H9 (cell line): Measurements from ENCODE around the gene ALKBH8. TPM values are rescaled to one million over a fixed set of nuclear protein-coding genes. Genes with fewer than 3 reads are reported as not detected.

Experiments used
- DNase-seq: peaks from one replicate; pipeline ENCODE4 v3.0.0-alpha.2; 2017
- H2AFZ ChIP-seq: one replicate; pipeline ENCODE4 v1.6.1; 2013; ENCODE audit warnings: mild to moderate bottlenecking, low read length, control low read depth, moderate library complexity
- H2AK5ac ChIP-seq: 2 replicates; pipeline ENCODE4 v1.6.1; 2013; ENCODE audit warnings: low read length, control low read depth, mixed read lengths; ENCODE audit not compliant: insufficient read length
- H2BK120ac ChIP-seq: one replicate; pipeline ENCODE4 v1.6.1; 2013; ENCODE audit warnings: low read depth, mild to moderate bottlenecking, low read length, control low read depth, inconsistent platforms; ENCODE audit not compliant: poor library complexity, severe bottlenecking
- H2BK12ac ChIP-seq: 2 replicates; pipeline ENCODE4 v1.6.1; 2013; ENCODE audit warnings: low read length, control low read depth, mixed read lengths, low read depth; ENCODE audit not compliant: insufficient read length
- H2BK15ac ChIP-seq: 2 replicates; pipeline ENCODE4 v1.6.1; 2013; ENCODE audit warnings: low read depth, low read length, control low read depth
- H2BK20ac ChIP-seq: one replicate; pipeline ENCODE4 v1.6.1; 2013; ENCODE audit warnings: low read depth, mild to moderate bottlenecking, low read length, control low read depth, inconsistent platforms; ENCODE audit not compliant: poor library complexity, severe bottlenecking
- H2BK5ac ChIP-seq: 2 replicates; pipeline ENCODE4 v1.6.1; 2013; ENCODE audit warnings: low read length, control low read depth, mixed read lengths; ENCODE audit not compliant: insufficient read length
- H3K14ac ChIP-seq: 2 replicates; pipeline ENCODE4 v1.6.1; 2013; ENCODE audit warnings: low read length, control low read depth; ENCODE audit not compliant: insufficient read depth
- H3K18ac ChIP-seq: 2 replicates; pipeline ENCODE4 v1.6.1; 2013; ENCODE audit warnings: low read depth, mild to moderate bottlenecking, mixed read lengths, low read length, control low read depth; ENCODE audit not compliant: insufficient read length
- H3K23ac ChIP-seq: 2 replicates; pipeline ENCODE4 v1.6.1; 2013; ENCODE audit warnings: low read length, control low read depth, mixed read lengths, low read depth; ENCODE audit not compliant: insufficient read length
- H3K23me2 ChIP-seq: 2 replicates; pipeline ENCODE4 v1.6.1; 2013; ENCODE audit warnings: low read depth, mild to moderate bottlenecking, mixed read lengths, low read length, control low read depth; ENCODE audit not compliant: insufficient read length, poor library complexity, severe bottlenecking
- H3K27ac ChIP-seq: 2 replicates; pipeline ENCODE4 v1.5.1; 2013; ENCODE audit warnings: low read length, control low read depth, mixed read lengths, low read depth; ENCODE audit not compliant: insufficient read length
- H3K27me3 ChIP-seq: 2 replicates; pipeline ENCODE4 v1.6.1; 2013; ENCODE audit warnings: low read length, control low read depth, inconsistent platforms; ENCODE audit not compliant: insufficient read depth
- H3K4ac ChIP-seq: 2 replicates; pipeline ENCODE4 v1.6.1; 2013; ENCODE audit warnings: low read depth, mild to moderate bottlenecking, control low read depth, inconsistent platforms, low read length, moderate library complexity
- H3K4me1 ChIP-seq: 2 replicates; pipeline ENCODE4 v1.6.1; 2013; ENCODE audit warnings: low read length, control low read depth, inconsistent platforms; ENCODE audit not compliant: insufficient read depth
- H3K4me2 ChIP-seq: 2 replicates; pipeline ENCODE4 v1.6.1; 2013; ENCODE audit warnings: low read length, control low read depth, mixed read lengths; ENCODE audit not compliant: insufficient read length, insufficient read depth
- H3K56ac ChIP-seq: 2 replicates; pipeline ENCODE4 v1.6.1; 2013; ENCODE audit warnings: low read depth, mild to moderate bottlenecking, mixed read lengths, low read length, control low read depth; ENCODE audit not compliant: insufficient read length
- H3K79me1 ChIP-seq: 2 replicates; pipeline ENCODE4 v1.6.1; 2013; ENCODE audit warnings: low read depth, mild to moderate bottlenecking, moderate library complexity, low read length, control low read depth, inconsistent platforms; ENCODE audit not compliant: insufficient read depth, poor library complexity, severe bottlenecking
- H3K79me2 ChIP-seq: 2 replicates; pipeline ENCODE4 v1.6.1; 2013; ENCODE audit warnings: low read length, control low read depth, inconsistent platforms; ENCODE audit not compliant: insufficient read depth
- H3K9ac ChIP-seq: 2 replicates; pipeline ENCODE4 v1.6.1; 2013; ENCODE audit warnings: low read length, control low read depth, mixed read lengths; ENCODE audit not compliant: insufficient read length; ENCODE audit errors: extremely low read depth
- H3K9me3 ChIP-seq: one replicate; pipeline ENCODE4 v1.6.1; 2013; ENCODE audit warnings: low read depth, low read length, inconsistent platforms; ENCODE audit not compliant: control insufficient read depth
- H3T11ph ChIP-seq: one replicate; pipeline ENCODE4 v1.6.1; 2013; ENCODE audit warnings: mild to moderate bottlenecking, low read length, control low read depth, inconsistent platforms
- H4K20me1 ChIP-seq: one replicate; pipeline ENCODE4 v1.6.1; 2013; ENCODE audit not compliant: control insufficient read depth, insufficient read length, insufficient read depth
- H4K5ac ChIP-seq: 2 replicates; pipeline ENCODE4 v1.6.1; 2013; ENCODE audit warnings: low read depth, mild to moderate bottlenecking, mixed read lengths, low read length, control low read depth; ENCODE audit not compliant: insufficient read length
- H4K8ac ChIP-seq: replicated peaks from 2 replicates; pipeline ENCODE4 v1.6.1; 2013; ENCODE audit warnings: low read length, control low read depth, mixed read lengths, low read depth; ENCODE audit not compliant: insufficient read length
- H4K91ac ChIP-seq: 2 replicates; pipeline ENCODE4 v1.6.1; 2013; ENCODE audit warnings: low read depth, mild to moderate bottlenecking, moderate library complexity, mixed read lengths, low read length, control low read depth; ENCODE audit not compliant: insufficient read length
- H3K27ac Mint-ChIP-seq, 3 experiments: 2 replicates in 2 of 3; 3 replicates in 1 of 3; pipeline ENCODE4 v1.8.0; 2020 to 2021; ENCODE audit warnings: mixed read lengths in 3 of 3, mild to moderate bottlenecking in 1 of 3, moderate library complexity in 1 of 3
- H3K27me3 Mint-ChIP-seq: 2 replicates; pipeline ENCODE4 v1.8.0; 2021; ENCODE audit warnings: low read depth, mild to moderate bottlenecking, moderate library complexity, mixed read lengths
- H3K36me3 Mint-ChIP-seq, 3 experiments: 2 replicates in 2 of 3; 3 replicates in 1 of 3; pipeline ENCODE4 v1.8.0; 2020 to 2021; ENCODE audit warnings: low read depth in 3 of 3, mixed read lengths in 3 of 3; ENCODE audit not compliant: insufficient read depth in 1 of 3
- H3K4me1 Mint-ChIP-seq, 2 experiments: 2 replicates each; pipeline ENCODE4 v1.8.0; 2020; ENCODE audit warnings: mixed read lengths in 2 of 2
- H3K4me3 Mint-ChIP-seq, 2 experiments: 2 replicates in 1 of 2; 3 replicates in 1 of 2; pipeline ENCODE4 v1.8.0; 2020 to 2021; ENCODE audit warnings: mild to moderate bottlenecking in 2 of 2, mixed read lengths in 2 of 2, moderate library complexity in 1 of 2
- H3K9me3 Mint-ChIP-seq, 2 experiments: 2 replicates in 1 of 2; 3 replicates in 1 of 2; pipeline ENCODE4 v1.8.0; 2020; ENCODE audit warnings: mild to moderate bottlenecking in 2 of 2, mixed read lengths in 2 of 2, moderate library complexity in 1 of 2
- total RNA-seq: library from RNA; stranded (reverse); gene quantifications from 2 replicates; pipeline ENCODE4 v1.2.1, GENCODE V29; 2021
- TF ChIP-seq, protein P1 (sequence below): fragments of 200-600 bp; sonication (generic); conservative IDR thresholded peaks from 3 replicates; pipeline ENCODE4 v1.8.0; 2021; ENCODE audit warnings: antibody characterized with exemption, mild to moderate bottlenecking

The ALKBH8 gene
- total RNA-seq, 1 experiment from 2014 or later, result 12.7 TPM

DNA sequence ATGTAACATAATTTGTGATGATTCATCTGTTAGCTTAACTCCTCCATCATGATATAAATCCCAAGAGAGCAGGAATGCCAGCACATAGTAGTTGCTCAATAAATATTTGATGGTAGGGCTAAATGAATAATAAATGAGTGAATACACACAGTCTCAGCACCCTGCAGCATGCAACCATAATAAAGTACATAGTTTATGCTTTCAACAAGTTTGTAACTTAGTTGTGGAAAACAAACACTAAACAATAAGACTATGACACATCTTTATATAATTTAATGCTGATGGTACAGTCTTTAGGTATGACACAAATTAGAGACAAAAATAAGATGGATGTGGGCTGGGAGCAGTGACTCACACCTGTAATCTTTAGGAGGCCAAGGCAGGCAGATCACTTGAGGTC lies 3.8 kb downstream of the ALKBH8 start:
- no peak overlapping the region for H2BK5ac ChIP-seq
- no peak overlapping the region for H2BK15ac ChIP-seq
- H3K4ac ChIP-seq, result no peak overlapping the region
- peaks cover 0 to 10% (median 0%) of the 10 kb centered on the region in 3 experiments; a peak in 4 of 7 replicates for H3K36me3 Mint-ChIP-seq
- no peak overlapping the region for H4K8ac ChIP-seq
- no peak overlapping the region for H4K91ac ChIP-seq
- H3K4me1 Mint-ChIP-seq, result peaks cover 16 to 17% of the 10 kb centered on the region in 2 experiments
- no peak overlapping the region for H2AFZ ChIP-seq
- no peaks in the 10 kb centered on the region; the same call in 1 of the 2 replicates for H3K27me3 Mint-ChIP-seq
- H3K27me3 ChIP-seq, result no peaks in the 10 kb centered on the region
- no peaks in the 10 kb centered on the region for H3K79me1 ChIP-seq
- DNase-seq, result no peak
- no peak overlapping the region for H2BK12ac ChIP-seq
- no peaks in the 10 kb centered on the region; the same call in 1 of the 2 replicates for H3K79me2 ChIP-seq
- no peak overlapping the region for H2BK20ac ChIP-seq
- H3K4me1 ChIP-seq, result peaks cover 2% of the 10 kb centered on the region; the same call in 1 of the 2 replicates
- no peak overlapping the region for H3K4me2 ChIP-seq
- TF ChIP-seq, protein P1, sequence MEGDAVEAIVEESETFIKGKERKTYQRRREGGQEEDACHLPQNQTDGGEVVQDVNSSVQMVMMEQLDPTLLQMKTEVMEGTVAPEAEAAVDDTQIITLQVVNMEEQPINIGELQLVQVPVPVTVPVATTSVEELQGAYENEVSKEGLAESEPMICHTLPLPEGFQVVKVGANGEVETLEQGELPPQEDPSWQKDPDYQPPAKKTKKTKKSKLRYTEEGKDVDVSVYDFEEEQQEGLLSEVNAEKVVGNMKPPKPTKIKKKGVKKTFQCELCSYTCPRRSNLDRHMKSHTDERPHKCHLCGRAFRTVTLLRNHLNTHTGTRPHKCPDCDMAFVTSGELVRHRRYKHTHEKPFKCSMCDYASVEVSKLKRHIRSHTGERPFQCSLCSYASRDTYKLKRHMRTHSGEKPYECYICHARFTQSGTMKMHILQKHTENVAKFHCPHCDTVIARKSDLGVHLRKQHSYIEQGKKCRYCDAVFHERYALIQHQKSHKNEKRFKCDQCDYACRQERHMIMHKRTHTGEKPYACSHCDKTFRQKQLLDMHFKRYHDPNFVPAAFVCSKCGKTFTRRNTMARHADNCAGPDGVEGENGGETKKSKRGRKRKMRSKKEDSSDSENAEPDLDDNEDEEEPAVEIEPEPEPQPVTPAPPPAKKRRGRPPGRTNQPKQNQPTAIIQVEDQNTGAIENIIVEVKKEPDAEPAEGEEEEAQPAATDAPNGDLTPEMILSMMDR, result no peak
- no peak overlapping the region for H2BK120ac ChIP-seq
- no peak overlapping the region for H3T11ph ChIP-seq
- no peaks in the 10 kb centered on the region for H3K9me3 ChIP-seq
- H3K23ac ChIP-seq, result no peak overlapping the region
- no peaks in the 10 kb centered on the region for H4K20me1 ChIP-seq
- H3K23me2 ChIP-seq, result peaks cover 6% of the 10 kb centered on the region
- no peak overlapping the region for H3K56ac ChIP-seq
- no peak overlapping the region for H3K14ac ChIP-seq
- no peaks in the 10 kb centered on the region for H3K9me3 Mint-ChIP-seq
- no peak overlapping the region for H2AK5ac ChIP-seq
- H3K27ac Mint-ChIP-seq, result no peak overlapping the region
- H3K4me3 Mint-ChIP-seq, result no peak overlapping the region
- no peak overlapping the region for H3K18ac ChIP-seq
- no peak overlapping the region for H3K9ac ChIP-seq
- H4K5ac ChIP-seq, result no peak overlapping the region
- no peak overlapping the region for H3K27ac ChIP-seq
